Measurements from ENCODE around the gene ASCC3.
"Not testable (repeated sequence)": the region's sequence is repeated elsewhere in the genome, so short reads cannot be mapped to it uniquely, and the experiment has no call there.

The ASCC3 gene

DNA sequence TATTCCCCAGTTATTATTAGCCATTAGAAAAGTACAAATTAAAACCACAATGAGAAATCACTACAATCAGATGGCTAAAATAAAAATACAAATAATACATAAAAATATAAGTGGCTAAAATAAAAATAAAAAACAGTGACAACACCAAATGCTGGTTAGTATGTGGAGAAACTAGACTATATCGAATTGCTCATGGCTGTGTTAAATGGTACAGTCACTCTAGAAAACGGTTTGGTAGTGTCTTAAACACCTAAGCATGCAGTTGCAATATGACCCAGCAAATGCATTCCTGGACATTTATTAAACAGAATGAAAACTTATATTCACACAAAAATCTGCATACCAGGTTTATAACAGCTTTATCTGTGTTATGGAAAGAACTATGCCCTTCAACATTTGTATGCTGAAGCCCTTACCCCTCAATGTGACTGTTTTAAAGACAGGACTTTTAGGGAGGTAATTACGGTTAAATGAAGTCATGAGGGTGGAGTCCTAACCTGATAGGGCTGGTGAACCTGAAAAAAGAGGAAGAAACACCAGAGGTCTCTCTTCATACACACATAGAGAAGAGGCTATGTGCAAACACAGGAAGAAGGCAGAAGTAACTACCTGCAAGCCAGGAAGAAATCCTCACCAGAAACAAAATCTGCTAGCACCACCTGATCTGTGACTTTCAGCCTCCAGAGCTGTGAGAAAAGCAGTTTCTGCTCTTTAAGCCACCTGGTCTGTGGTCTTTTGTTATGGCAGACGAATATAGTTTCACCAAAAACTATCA lies 84.9 kb downstream of the ASCC3 start:
- DNase-seq = no peak

DNA sequence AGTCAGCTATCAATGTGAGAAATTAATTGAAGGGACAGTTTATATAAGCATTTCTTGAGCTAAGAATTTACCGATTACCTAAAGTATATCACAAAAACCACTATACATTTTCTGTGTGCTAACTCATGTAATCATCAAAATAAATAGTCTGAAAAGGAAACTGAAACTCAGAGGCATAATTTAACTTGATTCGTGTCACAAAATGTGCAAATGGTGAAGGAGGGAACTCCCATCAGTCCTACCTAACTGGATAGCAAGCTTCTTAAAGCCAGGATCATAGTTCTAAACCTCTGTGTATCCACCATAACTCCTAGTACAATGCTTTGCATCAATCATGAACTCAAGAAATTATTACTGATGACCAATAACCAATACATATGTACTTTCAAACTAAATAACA lies 91.0 kb downstream of the ASCC3 start:
- DNase-seq = no peak

DNA sequence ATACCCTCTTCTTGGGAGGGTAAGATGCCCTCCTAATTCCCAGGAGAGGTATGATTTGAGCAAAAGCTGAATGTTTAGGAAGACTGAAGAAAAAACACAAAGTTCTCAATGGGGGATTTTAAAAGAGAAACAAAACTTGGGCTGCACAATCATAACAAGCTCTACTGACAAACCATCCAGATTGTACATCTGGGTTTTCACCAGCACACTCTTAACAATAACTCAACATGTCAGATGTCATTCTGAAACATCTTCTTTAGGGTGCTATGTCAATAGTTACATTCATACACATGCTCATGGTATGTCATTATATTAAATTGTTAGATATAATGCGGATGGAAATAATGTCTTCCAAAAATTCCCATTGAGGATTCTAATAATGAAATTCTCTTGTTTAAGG lies 95.1 kb downstream of the ASCC3 start:
- no peak for DNase-seq

DNA sequence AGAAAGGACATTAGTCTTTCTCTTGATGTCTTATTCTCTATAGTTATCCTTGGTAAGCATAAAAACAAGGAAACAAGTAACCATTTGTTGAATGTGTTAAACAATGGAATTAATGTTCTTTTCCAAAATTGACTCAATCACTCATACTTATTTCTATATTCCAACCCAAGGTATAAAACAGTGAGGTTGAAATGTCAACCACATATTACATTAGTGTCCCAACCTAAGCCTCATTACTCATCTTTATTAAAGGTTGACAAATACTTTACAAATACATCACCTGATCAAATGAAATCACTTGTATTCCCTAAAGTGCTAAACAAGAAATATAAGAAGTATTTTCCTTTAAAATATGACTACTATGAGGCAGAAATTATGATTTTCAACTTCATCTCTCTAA lies 100.5 kb downstream of the ASCC3 start:
- DNase-seq = no peak

DNA sequence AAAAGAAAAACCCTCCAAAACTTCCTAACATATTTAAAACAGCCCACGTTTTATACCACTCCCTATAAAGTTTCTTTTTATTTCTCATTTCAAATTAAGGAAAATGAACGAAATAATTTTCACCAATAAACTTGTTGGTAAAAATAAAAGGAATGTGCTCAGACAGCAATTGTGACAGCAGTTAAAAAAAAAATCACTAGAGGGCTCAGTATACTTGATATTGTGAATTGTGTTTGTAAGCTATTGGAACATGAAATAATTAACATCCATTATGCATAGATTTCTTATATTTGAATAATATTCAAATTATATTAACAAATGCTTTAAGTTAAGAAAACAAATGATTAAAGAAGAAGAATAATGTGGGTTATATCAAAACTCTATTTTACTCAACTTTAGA lies 105.5 kb downstream of the ASCC3 start:
- no peak for DNase-seq

DNA sequence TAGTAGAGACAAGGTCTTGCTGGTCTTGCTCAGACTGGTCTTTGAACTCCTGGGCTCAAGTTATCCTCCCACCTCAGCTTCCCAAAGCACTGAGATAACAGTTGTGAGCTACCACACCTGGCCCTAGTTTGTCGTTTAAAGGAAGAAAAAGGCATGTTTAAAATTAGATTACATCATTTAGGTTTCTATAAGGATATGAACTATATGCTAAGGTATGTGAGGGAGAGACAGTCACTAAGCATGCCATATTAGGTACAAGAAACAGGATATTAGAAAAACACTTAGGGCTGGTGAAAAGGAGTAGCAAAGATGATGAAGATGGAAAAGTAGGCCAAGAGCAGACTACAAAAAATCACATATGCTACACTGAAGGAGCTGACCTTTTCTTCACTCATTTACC lies 106.4 kb downstream of the ASCC3 start:
- no peak for DNase-seq

DNA sequence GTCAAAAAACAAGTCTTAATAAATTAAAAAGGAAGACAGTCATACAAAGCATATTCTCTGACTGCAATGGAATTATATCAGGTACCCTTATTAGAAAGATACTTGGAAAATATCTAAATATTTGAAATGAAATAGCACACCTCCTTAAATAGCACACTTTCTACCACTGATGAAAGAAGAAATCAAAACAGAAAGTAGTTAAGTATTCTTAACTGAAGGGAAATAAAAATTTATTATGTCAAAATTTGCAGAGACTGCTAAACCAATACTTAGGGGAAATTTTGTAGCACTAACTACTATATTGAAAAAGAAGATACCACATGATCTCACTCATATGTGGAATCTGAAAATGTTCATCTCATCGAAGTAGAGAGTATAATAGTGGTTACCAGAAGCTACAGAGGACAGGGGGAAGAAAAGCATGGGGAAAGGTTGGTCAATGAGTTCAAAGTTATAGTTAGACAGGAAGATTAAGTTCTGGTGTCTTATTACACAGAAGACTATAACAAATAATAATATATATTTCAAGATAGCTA lies 112.2 kb downstream of the ASCC3 start:
- no peak for DNase-seq

DNA sequence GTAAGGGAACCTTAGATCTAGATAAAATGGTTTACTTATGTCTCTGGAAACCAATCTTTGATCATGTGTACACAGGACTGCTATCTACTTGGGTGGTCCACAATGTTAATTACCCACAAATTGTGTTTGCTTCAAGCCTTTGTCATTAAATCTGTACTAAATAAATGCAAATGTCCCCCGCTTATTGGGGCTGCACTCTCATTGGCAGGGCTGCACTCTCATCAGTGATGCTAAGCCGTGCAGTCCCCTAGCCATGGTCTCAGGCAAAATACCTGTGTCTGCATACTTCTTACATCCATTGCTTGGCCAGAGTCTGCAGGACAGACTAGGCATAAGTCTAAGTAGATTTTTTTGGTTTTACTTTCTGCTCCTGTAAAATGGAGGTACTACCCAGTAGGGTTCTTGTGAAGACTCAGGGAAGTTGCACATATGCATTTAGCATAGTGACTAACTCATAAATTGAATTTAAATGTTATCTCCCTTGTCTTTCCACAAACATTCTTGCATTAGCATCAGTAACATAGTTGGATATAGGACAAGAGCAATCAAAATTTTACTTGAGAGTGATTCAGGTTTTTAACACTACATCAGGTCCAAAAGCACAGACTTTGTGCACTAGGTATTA lies 117.4 kb downstream of the ASCC3 start:
- DNase-seq = no peak

DNA sequence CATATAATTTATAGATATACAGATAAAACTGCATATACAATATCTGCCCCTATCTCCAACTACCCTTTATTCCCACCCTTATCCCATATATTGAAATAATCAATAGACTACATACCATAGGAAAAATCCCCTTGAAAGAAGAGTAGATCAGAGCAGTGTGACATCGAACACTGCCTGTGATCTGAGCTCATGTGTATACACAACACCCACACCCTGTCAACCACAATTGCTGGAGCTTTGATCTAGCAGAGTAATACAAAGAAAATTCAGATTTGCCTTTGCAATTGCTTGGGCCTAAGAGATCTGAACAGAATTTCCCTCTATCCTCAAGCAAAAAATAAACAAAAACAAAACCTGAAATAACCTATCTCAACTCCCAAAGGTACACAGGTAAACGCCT lies 119.3 kb downstream of the ASCC3 start:
- no peak for DNase-seq

DNA sequence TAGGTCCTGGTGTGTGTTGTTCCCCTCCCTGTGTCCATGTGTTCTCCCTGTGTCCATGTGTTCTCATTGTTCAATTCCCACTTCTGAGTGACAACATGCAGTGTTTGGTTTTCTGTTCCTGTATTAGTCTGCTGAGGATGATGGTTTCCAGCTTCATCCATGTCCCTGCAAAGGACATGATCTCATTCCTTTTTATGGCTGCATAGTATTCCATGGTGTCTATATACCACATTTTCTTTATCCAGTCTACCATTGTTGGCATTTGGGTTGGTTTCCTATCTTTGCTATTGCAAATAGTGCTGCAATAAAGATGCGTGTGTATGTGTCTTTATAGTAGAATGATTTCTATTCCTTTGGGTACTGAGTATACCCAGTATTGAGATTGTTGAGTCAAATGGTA lies 122.7 kb downstream of the ASCC3 start:
- DNase-seq = not testable (repeated sequence)

DNA sequence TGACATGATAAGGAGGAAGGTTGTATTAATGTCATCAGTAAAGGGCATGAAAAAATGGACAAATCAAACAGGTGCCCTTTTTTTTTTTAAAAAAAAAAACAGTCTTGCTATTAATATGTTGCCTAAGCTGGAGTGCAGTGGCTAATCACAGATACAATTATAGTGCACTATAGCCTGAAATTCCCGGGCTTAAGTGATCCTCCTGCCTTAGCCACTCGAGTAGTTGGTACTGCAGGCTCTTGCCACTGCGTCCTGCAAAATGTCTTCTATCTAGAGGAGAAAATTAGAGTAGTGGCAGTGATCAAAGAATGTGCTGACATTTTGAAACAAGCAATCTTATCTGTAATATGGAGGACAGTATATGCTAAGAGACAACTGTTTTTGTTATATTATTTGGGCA lies 127.7 kb downstream of the ASCC3 start:
- DNase-seq = no peak

DNA sequence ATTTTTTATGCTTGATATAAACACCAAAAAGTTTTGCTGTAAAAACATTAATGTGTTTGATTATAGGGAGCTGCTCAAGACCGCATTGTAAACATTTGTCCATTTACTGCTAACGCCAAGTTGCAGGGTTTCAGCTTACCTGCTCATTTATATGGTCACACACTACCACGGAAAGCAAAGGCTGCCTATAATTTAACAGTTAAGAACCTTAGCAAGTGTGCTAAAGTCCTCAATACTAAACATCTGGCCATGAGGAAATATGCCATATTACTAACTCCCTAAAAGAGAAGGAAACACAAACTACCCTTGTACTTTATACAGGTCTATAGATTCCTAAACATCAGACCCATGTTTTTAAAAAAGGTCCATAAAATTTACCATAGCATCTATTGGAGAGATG lies 129.5 kb downstream of the ASCC3 start:
- no peak for DNase-seq

DNA sequence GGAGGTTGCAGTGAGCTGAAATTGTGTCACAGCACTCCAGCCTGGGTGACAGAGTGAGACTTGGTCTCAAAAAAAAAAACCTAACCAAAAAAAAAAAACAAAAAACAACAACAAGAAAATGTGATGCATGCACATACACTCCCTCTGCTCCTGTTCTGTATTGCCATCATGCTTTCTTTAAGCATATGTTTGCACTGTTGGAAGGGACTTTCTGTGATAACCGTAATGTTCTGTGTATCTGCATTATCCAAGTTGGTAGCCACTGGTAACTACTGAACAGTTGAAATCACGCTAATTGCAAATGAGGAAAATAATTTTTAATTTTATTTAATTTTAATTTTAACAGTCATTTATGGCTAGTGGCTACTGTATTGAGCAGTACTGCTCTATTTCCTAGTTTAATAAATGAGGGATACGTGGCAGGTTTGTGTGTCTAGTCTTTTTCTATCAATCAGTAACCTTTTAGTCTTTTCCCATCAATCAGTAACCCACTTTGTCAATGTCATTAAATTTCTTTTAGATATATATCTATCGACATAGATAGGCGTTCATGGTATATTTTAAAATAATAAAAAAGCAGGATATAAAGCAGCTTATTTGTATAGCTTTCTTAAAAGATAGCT lies 135.6 kb downstream of the ASCC3 start:
- no peak for DNase-seq

DNA sequence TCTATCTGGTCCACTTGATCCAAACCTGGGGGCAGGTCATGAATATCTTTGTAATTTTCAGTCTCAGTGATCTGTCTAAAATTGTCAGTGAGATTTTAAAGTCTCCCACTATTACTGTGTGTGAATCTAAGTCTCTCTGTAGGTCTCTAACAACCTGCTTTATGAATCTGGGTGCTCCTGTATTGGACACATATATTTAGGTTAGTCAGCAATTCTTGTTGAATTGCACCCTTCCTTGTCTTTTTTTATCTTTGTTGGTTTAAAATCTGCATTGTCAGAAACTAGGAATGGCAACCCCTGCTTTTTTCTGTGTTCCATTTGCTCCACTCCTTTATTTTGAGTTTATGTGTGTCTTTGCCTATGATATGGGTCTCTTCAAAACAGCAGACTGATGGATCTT lies 140.7 kb downstream of the ASCC3 start:
- DNase-seq = no peak

DNA sequence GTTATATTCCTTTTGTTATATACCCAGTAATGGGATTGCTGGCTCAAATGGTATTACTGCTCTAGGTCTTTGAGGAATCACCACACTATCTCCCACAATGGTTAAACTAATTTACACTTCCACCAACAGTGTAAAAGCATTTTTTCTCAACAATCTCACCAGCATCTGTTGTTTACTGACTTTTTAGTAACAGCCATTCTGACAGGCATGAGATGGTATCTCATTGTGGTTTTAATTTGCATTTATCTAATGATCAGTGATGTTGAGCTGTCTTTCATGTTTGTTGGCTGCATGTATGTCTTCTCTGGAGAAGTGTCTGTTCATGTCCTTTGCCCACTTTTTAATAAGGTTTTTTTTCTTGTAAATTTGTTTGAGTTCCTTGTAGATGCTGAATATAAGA lies 143.4 kb downstream of the ASCC3 start:
- DNase-seq = not testable (repeated sequence)

DNA sequence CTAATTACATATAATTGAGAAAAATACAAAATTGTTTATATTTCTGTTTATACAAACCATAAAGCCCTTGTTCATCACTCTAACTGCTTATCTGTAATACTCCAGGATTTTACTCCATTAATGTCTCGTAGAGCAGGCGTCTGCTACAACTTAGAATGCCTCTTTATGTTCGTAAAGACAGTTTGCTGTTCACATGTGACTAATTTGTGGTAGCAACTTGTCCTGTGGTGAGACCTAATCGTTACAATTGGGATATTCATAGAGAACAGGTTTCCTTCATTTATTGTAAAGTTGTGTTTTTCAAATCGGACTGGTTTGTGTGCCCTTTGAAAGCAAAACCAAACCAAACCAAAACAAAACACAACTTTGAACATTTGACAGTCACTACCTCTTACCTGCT lies 149.7 kb downstream of the ASCC3 start:
- DNase-seq = peak; percentile 7

DNA sequence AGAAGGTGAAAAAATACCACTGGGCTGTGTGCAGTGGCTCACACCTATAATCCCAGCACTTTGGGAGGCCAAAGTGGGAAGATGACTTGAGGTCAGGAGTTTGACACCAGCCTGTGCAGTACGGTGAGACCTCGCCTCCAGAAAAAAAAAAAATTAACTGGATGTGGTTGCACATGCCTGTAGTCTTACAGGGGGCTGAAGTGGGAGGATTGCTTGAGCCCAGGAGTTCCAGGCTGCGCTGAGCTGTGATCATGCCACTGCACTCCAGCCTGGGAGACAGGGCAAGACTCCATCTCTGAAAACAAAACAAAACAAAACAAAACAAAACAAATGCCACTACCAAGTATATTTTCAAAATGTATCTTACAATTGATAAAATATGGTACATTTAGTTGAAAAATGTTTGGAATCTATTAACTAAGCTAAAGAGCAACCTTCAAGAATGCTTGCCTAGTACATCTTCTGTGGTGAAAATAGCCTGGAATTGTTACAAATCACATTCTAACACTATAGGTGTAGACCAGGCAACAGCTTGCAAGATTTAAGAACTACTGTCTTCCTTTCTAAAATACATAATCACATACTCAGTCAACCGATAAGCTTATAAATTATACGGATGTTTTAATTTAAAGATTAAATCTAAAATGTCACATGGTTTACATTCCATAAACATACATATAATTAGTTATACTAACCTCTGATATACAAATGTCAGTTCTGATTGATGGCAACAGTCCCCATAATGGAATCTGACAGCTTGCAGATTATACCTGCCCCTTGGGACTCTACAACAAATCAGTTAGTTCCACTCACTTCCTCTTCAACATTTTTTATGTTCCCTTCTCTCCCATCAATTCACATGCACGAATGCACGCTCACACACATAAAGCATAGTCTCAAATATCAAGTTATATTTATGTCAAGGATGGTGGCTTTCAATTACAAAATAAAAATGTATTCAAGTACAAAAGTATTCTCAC lies 150.8 kb downstream of the ASCC3 start:
- peak; percentile 85 for DNase-seq

DNA sequence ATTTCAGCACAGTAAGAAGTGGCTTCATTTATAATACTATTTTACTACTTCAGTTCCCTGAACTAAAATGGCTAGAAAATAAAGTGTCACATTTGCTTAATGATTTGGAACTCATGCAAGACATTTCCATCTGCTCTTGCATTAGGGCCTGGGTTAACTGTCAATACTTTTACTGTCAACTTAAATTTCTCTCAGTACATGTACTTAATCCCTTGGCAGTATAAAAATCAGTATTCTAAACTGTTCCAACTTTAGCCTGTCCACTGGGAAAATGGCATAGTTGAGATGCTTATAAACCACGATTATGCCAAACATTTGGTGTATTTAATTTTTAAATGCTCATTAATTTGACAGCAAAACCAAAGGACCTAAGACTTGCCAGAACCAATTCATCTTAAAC lies 154.5 kb downstream of the ASCC3 start:
- DNase-seq = peak; percentile 68

DNA sequence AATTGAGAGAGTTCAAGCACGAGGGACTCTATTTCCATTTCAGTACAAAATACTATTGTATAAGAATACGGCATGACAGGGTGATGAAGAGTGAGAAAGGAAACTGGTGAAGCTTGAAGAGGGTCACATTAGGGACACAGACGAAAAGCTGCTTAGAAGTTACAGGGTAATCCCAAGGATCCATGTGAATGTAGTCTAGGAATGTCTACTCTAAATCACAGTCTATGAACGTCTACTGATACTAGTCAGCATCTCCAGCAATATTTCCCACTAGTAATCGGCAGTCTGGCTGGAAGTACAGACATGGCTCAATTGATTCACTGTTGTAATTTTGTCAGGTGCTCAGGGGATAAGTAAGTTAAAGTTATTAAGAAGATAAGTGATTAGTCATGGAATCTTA lies 156.4 kb downstream of the ASCC3 start:
- DNase-seq = no peak

DNA sequence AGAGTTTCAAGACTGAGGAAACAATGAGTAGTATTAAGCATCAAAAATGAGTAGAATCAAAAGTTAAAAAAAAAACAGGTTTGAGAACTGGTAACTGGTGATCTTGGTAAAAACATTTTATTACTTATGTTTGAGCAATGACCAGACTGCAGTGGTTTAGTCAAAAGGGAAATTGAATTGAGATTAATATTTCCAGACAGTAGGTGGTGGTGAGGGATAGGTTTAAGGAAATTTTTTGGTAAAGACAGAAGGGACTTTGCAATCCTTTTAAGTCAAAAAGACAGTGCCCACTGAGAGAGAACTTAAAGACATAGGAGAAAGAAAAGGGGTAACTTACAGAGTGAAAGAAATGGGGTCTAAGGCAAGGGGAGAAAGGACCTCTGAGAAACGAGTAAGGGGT lies 156.9 kb downstream of the ASCC3 start:
- no peak for DNase-seq

DNA sequence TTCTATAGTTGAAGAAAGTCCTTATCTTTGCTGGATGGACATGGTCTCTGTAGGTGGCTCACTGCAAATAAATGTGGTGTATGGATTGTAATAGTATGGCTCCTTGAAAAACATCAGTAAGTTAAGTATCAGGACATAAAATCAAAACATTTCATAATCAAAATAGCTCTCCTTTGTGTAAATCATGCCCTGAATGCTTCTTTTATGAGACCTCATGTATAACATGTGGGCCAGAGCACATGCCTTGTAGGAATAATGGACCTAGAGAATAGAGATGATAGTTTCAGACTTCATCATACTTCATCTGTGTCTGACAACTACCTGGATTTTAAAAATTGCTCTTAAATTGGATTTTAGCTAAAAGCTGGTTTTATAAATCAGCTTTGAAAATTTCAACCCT lies 159.9 kb downstream of the ASCC3 start:
- DNase-seq = no peak

DNA sequence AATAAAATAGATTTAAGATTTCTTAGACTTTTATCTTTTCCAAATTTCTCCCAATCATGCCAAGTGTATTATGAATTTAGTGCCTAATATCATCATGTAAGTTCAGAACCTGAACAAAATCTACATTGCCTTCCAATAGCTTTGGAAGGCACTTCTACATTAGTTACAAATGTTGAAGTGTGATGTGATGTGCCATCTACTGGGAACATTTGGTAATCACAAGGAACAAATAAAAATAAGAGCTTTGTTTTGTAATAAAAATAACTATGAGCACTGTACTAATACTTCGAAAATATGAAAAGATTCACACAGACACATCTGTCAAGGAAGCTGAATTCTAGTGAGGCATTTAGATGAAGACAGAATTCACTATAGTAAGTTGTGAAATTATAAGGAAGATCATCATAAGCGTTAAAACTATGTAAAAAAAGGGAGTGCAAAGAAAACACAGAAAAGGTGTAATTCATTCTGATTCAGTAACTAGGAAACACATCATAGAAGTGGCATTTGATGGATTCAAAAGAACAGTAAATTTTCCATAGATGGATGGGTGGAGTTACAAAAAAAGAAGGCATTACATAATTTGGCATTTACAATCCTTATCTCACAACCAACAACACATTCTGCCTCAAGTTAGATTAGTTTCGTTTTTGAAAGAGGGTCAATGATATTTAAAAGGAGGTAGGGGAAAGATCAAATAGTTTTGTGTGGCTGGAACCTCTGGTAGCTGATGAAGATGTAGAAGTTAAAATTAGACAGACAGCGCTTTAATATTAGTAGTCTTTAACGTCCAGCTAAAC lies 161.0 kb downstream of the ASCC3 start:
- DNase-seq = peak; percentile 16

Data from eye (tissue), 1 donor.